Measurements from ENCODE around the gene EIF3B. TPM values are rescaled to one million over a fixed set of nuclear protein-coding genes. Genes with fewer than 3 reads are reported as not detected.

EIF3B gene
- total RNA-seq, 6 experiments from 2014 or later = 175 to 207 (median 180) TPM

DNA sequence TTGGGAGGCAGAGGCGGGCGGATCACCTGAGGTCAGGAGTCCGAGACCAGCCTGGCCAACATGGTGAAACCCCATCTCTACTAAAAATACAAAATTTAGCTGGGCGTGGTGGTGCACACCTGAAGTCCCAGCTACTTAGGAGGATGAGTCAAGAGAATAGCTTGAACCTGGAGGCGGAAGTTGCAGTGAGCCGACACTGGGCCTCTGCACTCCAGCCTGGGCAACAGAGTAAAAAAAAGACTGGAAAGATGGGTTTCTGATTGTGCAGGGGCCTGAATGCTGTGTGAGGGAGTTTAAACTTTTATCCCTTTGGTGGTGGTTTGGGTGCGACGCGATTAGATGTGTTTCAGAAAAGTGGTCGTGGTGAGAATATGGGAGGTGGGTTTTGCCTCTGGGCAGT is 50.6 kb downstream of the EIF3B start:
- Mint-ChIP-seq H3K27ac (no peak overlapping the region), H3K27me3 (ENCODE audit: insufficient read depth) (no peaks in the 10 kb centered on the region; the same call in 1 of the 2 replicates)

DNA sequence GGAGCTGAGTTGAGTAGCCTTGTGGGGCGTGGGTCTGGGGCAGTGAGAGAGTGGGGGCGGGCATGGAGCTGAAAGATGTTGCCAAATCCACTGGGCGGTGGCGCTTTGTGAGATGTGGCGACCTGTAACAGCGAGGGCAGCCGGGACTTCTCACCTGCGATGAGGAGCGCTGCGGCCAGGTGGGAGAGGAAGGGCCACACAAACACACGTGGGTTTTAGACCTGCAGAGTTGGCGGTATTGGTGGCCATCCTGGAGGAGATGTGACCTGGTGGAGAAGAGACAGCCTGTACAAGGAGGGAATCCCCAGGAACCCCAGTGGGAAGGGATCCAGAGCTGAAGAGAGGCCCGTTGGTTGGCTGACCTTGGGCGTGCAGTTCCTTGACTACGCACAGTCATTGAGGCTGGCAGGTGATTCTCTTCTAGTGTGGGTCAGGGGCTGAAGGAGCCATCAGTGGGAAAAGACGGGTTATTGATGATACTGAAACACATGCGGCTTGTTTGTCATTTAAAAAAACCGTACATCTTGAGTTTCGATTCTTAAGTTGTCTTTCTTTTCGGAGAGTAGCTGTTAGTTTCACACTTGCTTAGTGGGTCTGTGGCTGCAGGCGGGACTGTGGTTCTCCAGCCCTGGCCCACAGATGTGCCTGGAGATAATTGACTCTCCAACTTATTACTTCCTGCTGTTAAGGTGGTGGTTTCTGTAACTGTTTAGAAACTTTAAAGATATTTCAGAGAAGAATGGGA is 51.1 kb downstream of the EIF3B start:
- Mint-ChIP-seq H3K4me3 (no peak overlapping the region), H3K36me3 (ENCODE audit: low read depth) (peaks cover 5% of the 10 kb centered on the region; the same call in 1 of the 2 replicates), H3K27me3 (ENCODE audit: insufficient read depth) (no peaks in the 10 kb centered on the region; the same call in 1 of the 2 replicates), H3K27ac (no peak overlapping the region), H3K4me1 (ENCODE audit: low read depth) (peaks cover 28% of the 10 kb centered on the region), H3K9me3 (no peaks in the 10 kb centered on the region)
- TF ChIP-seq, protein P1, sequence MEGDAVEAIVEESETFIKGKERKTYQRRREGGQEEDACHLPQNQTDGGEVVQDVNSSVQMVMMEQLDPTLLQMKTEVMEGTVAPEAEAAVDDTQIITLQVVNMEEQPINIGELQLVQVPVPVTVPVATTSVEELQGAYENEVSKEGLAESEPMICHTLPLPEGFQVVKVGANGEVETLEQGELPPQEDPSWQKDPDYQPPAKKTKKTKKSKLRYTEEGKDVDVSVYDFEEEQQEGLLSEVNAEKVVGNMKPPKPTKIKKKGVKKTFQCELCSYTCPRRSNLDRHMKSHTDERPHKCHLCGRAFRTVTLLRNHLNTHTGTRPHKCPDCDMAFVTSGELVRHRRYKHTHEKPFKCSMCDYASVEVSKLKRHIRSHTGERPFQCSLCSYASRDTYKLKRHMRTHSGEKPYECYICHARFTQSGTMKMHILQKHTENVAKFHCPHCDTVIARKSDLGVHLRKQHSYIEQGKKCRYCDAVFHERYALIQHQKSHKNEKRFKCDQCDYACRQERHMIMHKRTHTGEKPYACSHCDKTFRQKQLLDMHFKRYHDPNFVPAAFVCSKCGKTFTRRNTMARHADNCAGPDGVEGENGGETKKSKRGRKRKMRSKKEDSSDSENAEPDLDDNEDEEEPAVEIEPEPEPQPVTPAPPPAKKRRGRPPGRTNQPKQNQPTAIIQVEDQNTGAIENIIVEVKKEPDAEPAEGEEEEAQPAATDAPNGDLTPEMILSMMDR (IDR thresholded peaks at IDR 0.05) = no peak
- DNase-seq = no peak

More for the DNA sequence above, 50.6 kb downstream of the EIF3B start:
- Mint-ChIP-seq H3K9me3 (no peaks in the 10 kb centered on the region), H3K4me1 (ENCODE audit: low read depth) (peaks cover 31% of the 10 kb centered on the region), H3K4me3 (peak overlapping the region; percentile 90; the same call in 1 of the 2 replicates), H3K36me3 (ENCODE audit: low read depth) (peaks cover 5% of the 10 kb centered on the region; the same call in 1 of the 2 replicates)
- TF ChIP-seq, protein P1 (IDR thresholded peaks at IDR 0.05) = no peak
- DNase-seq = no peak

DNA sequence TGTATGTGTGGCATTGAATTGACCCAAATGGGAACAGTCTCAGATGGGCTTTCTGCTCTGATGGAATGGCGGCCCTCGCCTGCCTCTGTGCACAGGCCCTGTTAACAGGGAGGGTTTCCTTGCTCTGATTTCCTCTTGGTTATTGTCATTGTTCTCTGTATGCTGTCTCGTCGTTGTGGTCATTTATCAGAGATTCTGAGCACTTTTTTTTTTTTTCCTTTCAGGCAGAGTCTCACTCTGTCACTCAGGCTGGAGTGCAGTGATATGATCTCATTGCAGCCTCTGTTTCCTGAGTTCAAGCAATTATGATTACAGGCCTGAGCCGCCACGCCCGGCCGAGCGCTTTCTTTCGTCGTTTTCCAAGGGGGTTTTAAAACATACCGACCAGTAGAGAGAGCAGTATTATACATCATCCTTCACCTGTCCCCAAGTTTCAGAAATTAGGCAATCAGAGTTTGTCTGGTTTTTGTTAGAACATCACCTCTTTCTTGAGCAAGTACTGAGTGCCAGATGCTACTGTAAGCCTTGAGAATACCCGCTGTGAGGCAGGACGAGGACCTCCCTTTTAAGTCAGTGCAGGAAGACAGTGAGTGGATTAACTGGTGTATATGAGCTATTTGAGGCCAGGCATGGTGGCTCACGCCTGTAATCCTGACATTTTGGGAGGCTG is 55.3 kb downstream of the EIF3B start:
- no peaks in the 10 kb centered on the region; the same call in 1 of the 2 replicates for H3K27me3 Mint-ChIP-seq (ENCODE audit: insufficient read depth)
- no peak overlapping the region for H3K27ac Mint-ChIP-seq
- no peak overlapping the region for H3K4me3 Mint-ChIP-seq

DNA sequence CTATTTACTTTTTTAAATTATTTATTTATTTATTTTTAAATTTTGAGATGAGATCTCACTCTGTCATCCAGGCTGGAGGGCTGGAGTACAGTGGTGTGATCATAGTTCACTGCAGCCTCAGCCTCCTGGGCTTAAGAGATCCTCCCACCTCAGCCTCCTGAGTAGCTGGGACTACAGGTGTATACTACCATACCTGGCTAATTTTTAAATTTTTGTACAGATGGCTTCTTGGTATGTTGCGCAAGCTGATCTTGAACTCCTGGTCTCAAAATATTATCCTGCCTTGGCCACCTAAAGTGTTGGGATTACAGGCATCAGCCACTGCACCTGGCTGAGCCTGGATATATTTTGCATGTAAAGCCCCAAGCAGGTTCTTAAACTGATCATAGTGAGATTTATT is 56.4 kb downstream of the EIF3B start:
- peaks cover 35% of the 10 kb centered on the region for H3K4me1 Mint-ChIP-seq (ENCODE audit: low read depth)
- no peaks in the 10 kb centered on the region; the same call in 1 of the 2 replicates for H3K27me3 Mint-ChIP-seq (ENCODE audit: insufficient read depth)
- TF ChIP-seq, protein P1 (IDR thresholded peaks at IDR 0.05) = no peak
- 0 out of 2 replicates have a peak, but pooled peaks cover 5% of the 10 kb centered on the region for H3K36me3 Mint-ChIP-seq (ENCODE audit: low read depth)
- DNase-seq = no peak
- no peak overlapping the region for H3K4me3 Mint-ChIP-seq
- H3K27ac Mint-ChIP-seq = no peak overlapping the region
- no peaks in the 10 kb centered on the region for H3K9me3 Mint-ChIP-seq

More for the DNA sequence above, 55.3 kb downstream of the EIF3B start:
- TF ChIP-seq, protein P1 (IDR thresholded peaks at IDR 0.05) = no peak
- no peaks in the 10 kb centered on the region for H3K9me3 Mint-ChIP-seq
- no peak for DNase-seq
- peaks cover 5% of the 10 kb centered on the region; the same call in 1 of the 2 replicates for H3K36me3 Mint-ChIP-seq (ENCODE audit: low read depth)
- peaks cover 45% of the 10 kb centered on the region for H3K4me1 Mint-ChIP-seq (ENCODE audit: low read depth)

DNA sequence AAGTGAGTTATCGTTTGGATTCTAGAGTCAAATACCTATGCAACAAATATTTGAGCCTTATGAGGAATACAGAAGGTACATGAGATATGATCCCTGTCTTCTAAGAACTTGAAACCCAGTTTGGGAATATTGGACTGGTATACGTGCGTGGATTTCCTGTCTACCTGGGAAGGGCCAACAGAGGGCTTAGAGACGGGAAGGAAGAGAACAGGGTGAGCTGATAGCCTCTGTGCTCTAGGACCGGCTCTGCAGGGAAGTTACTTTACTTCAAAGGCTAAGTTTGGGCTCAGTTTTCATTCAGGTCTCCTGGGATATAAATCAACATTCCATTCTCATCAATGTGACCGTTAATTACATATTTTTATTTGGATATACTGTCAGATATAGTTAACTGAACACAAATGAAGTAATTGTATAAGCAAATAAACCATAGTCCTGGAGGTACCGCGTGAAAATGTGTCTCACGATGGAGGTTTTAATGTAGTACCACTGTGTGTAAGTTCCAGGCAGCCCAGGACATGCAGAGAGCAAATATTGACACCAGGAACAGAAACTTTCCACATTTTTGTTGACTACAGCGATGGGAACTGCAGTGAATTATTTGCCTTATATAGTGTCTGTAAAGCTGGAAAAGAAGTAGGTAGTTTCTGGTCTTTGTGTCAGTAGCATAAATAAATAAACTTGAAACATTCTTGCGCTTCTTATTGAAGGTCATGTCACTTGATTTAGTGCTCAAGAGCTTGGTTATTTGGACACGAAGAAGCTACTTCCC is 57.4 kb downstream of the EIF3B start:
- no peak for DNase-seq
- Mint-ChIP-seq H3K9me3 (no peaks in the 10 kb centered on the region), H3K4me3 (no peak overlapping the region), H3K27me3 (ENCODE audit: insufficient read depth) (no peaks in the 10 kb centered on the region; the same call in 1 of the 2 replicates), H3K4me1 (ENCODE audit: low read depth) (peaks cover 34% of the 10 kb centered on the region), H3K27ac (no peak overlapping the region), H3K36me3 (ENCODE audit: low read depth) (no peaks in the 10 kb centered on the region)
- TF ChIP-seq, protein P1 (IDR thresholded peaks at IDR 0.05) = no peak

Measured in HFFc6 (cell line).